Measurements from ENCODE around the gene ITM2C.

- TF ChIP-seq CTCF (tag by site-specific recombination; IDR thresholded peaks at IDR 0.05): no peak
- TF ChIP-seq ZBTB7A (tag by site-specific recombination; IDR thresholded peaks at IDR 0.05; ENCODE audit: low read depth): no peak
- no peak for TF ChIP-seq ZNF23 (tag by site-specific recombination; IDR thresholded peaks at IDR 0.05; ENCODE audit: borderline replicate concordance)
- no peak for TF ChIP-seq ZNF292 (tag by site-specific recombination; IDR thresholded peaks at IDR 0.05; ENCODE audit: borderline replicate concordance, low read depth)
These were observed 45.3 kb upstream of the ITM2C start for GRCh38 chr2:230819433-230819832.

All from HEK293 (cell line).